Measurements from ENCODE around the gene LMX1B. TPM values are rescaled to one million over a fixed set of nuclear protein-coding genes. Genes with fewer than 3 reads are reported as not detected.

LMX1B gene
- total RNA-seq, 4 donors from 2014 or later: 3.2 to 6.9 (median 4.6) TPM

DNA sequence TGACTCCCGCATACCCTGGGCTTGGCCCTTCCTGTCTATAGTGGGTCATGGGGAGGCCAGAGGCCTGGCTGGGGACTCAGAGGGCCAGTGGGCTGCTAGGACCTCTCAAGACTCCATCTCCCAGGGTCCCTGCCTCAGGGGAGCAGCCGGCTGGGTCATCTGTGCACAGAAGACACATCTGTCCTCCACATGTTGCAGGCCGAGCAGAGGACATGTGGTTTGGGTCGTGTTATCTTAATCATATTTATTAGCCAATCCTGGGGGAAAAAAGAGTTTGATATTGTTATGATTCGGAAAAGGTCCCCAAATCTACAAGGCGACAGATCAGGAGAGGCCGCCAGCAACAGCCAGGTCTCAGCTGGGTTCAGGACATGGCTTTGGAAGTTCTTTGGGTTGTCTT, 14.4 kb downstream of the LMX1B start:
- TF ChIP-seq, protein P1, sequence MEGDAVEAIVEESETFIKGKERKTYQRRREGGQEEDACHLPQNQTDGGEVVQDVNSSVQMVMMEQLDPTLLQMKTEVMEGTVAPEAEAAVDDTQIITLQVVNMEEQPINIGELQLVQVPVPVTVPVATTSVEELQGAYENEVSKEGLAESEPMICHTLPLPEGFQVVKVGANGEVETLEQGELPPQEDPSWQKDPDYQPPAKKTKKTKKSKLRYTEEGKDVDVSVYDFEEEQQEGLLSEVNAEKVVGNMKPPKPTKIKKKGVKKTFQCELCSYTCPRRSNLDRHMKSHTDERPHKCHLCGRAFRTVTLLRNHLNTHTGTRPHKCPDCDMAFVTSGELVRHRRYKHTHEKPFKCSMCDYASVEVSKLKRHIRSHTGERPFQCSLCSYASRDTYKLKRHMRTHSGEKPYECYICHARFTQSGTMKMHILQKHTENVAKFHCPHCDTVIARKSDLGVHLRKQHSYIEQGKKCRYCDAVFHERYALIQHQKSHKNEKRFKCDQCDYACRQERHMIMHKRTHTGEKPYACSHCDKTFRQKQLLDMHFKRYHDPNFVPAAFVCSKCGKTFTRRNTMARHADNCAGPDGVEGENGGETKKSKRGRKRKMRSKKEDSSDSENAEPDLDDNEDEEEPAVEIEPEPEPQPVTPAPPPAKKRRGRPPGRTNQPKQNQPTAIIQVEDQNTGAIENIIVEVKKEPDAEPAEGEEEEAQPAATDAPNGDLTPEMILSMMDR (IDR thresholded peaks at IDR 0.05): no peak
- TF ChIP-seq POLR2A (IDR thresholded peaks at IDR 0.05): no peak
- WGBS, 2 donors: 77 to 88% methylated on average over 7 of the region's 7 CpGs
- no peak for DNase-seq (ENCODE audit: low spot score in 2 of 2)

GRCh38 chr9:126628969-126629674, 15.4 kb downstream of the LMX1B start:
- H3K4me3 ChIP-seq (ENCODE audit: low read depth, poor library complexity, severe bottlenecking): no peak overlapping the region
- TF ChIP-seq, protein P1 (IDR thresholded peaks at IDR 0.05): no peak
- TF ChIP-seq POLR2A (IDR thresholded peaks at IDR 0.05): no peak
- intact Hi-C loops (cut with DNase I; ENCODE audit: low total_unique reads): no loop called here
- WGBS, 2 donors: 54 to 74% methylated on average over 11 of the region's 11 CpGs
- DNase-seq (ENCODE audit: low spot score in 2 of 2): no peak

More for the DNA sequence above, 14.4 kb downstream of the LMX1B start:
- H3K4me3 ChIP-seq (ENCODE audit: low read depth, poor library complexity, severe bottlenecking): no peak overlapping the region
- intact Hi-C loops (cut with DNase I; ENCODE audit: low total_unique reads): no loop called here

DNA sequence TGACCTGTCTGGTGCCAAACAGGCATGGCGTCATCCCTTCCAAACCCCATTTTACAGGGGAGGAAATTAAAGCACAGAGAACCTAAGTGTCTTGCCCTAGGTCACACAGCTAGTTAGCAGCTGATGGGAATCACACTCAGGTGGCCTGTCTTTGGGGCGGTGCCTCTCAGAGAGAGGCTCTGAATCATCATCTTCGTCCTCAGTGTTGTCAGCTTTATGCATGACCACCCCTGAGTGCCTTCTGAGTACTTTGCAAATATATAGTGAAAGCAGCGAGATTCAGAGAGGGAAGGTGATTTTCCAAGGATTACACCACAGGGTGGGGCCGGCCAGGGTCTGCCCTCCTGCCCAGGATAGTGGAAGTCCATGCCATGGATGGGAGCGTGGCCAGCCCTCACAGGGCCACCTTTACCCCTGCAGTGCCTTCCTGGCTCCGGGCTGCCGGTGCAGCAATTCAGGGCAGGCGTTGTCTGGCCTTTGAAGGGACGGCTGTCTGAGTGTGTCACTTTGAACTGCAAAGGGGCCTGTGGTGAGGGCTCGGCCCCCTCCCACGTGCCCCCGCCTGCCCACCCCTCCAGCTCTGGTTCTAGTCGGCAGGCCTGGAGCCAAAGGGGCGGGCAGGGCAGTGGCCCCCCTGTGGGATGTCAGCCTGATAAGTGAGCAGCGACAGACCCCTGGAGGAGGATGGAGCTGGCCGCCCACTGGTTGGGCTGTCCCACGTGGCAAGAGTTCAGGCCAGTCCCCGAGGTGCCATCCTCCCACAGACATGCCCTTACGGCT, 16.9 kb downstream of the LMX1B start:
- intact Hi-C loops (cut with DNase I; ENCODE audit: low total_unique reads): no loop called here
- WGBS, 2 donors: 63 to 64% methylated on average over 13 to 19 of the region's 20 CpGs
- no peak overlapping the region for H3K4me3 ChIP-seq (ENCODE audit: low read depth, poor library complexity, severe bottlenecking)
- no peak for DNase-seq (ENCODE audit: low spot score in 2 of 2)
- TF ChIP-seq, protein P1 (IDR thresholded peaks at IDR 0.05): no peak
- TF ChIP-seq POLR2A (IDR thresholded peaks at IDR 0.05): no peak

GRCh38 chr9:126631254-126631653, 17.5 kb downstream of the LMX1B start:
- intact Hi-C loops (cut with DNase I; ENCODE audit: low total_unique reads): no loop called here
- WGBS, 2 donors: 30 to 45% methylated on average over 6 of the region's 6 CpGs
- H3K4me3 ChIP-seq (ENCODE audit: low read depth, poor library complexity, severe bottlenecking): no peak overlapping the region
- DNase-seq (ENCODE audit: low spot score in 2 of 2): no peak
- TF ChIP-seq, protein P1 (IDR thresholded peaks at IDR 0.05): no peak
- TF ChIP-seq POLR2A (IDR thresholded peaks at IDR 0.05): no peak

- H3K4me3 ChIP-seq (ENCODE audit: low read depth, poor library complexity, severe bottlenecking): no peak overlapping the region
- intact Hi-C loops (cut with DNase I; ENCODE audit: low total_unique reads): no loop called here
- 55 to 62% methylated on average over 17 of the region's 17 CpGs for WGBS, 2 donors
- no peak for TF ChIP-seq POLR2A (IDR thresholded peaks at IDR 0.05)
- TF ChIP-seq, protein P1 (IDR thresholded peaks at IDR 0.05): no peak
- no peak for DNase-seq (ENCODE audit: low spot score in 2 of 2)
Measured at GRCh38 chr9:126633881-126634558, 20.3 kb downstream of the LMX1B start.

Data from lower leg skin (tissue), 4 donors.